CD4-positive, alpha-beta T cell treated with Interleukin-17A for 1 hour (primary cell): ENCODE results near the gene IRF1.

Experiments used
- DNase-seq: peaks from one replicate; pipeline ENCODE4 v3.0.0-alpha.2; 2020

Gene IRF1

DNA sequence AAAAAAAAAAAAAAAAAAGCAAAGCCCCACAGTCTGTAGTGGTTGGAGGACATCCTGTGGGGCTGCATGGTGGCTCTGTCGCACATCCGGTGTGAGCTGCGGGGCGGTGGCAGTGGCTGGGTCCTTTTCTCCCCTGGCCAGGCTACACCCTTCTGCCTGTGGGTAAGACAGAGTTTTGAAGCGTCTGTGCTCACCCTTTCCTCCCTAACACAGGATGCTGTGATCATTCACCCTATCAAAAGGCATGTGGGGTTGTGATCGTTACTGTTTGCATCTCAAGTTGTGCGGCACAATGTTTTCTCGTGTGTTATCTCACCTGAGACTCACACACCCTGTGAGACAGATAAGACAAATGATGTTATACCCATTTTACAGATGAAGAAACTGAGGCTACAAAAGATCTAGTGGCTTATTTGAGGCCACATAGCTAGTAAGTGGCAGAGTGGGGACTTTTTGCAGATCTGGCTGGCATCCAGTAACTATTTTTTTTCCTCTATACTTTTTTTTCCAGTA is 17.5 kb downstream of the IRF1 start:
- DNase-seq = peak; percentile 95

DNA sequence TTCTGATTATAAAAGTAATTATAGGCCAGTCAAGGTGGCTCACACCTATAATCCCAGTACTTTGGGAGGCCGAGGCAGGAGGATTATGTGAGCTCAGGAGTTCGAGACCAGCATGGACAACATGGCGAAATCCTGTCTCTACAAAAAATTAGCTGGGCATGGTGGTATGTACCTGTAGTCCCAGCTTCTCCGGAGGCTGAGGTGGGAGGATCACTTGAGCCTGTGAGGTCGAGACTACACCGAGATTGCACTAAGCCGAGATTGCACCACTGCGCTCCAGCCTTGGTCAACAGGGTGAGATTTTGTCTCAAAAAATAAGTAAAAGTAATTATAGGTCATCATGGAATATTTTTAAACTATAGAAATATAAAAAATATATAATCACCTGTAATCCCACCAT is 18.1 kb downstream of the IRF1 start:
- DNase-seq = peak; percentile 15

DNA sequence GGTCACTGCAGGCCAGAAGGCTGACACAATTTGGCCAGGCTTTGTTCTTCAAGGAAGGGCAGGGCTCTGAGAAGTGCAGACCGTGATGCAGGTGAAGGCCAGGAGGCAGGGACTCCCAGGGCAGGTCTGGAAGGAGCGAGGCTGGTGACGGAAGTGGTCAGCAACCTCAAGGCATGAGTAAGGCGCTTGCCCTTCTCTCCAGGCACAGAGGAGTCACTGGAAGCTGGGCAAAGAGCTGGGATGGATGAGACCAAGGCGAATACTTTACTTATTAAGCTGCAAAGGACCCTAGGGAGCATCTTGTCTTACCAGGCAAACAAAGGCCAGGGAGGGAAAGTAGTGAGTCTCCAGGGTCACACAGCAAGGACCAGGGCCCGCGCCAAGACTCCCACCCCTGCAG is 18.6 kb downstream of the IRF1 start:
- DNase-seq = peak; percentile 27

DNA sequence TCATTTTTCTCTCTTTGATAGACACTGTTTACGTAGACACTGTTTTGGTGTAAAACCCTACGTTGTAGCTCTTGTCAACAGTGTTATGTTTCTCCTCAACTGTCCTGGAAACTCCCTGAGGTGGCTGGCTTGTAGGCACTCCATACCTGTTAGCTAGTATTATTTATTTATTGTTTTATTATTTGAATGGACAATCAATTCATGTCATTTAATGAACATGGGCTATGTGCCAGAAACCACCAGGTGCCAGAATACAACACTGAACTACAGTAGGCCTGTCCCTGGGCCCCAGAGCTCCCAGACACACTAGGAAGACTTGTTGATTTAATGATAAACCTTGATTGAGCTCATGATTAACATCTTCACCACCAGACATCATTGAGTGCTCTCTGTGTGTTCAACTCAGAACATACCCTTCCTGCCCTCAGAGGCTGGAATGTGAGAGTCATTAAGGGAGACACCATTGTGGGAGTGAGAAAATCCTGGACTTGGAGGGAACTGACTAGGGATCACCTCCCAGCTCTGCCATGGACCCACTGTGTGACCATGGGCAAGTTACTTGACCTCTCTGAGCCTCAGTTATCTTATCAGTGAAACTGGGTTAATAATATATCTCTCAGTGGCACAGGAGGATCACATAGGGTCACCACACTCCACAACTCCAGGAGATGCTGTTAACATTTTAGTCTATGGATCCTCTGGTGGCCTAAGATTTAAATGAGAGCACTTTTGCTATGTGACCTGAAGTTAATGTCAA is 19.2 kb downstream of the IRF1 start:
- peak; percentile 57 for DNase-seq

DNA sequence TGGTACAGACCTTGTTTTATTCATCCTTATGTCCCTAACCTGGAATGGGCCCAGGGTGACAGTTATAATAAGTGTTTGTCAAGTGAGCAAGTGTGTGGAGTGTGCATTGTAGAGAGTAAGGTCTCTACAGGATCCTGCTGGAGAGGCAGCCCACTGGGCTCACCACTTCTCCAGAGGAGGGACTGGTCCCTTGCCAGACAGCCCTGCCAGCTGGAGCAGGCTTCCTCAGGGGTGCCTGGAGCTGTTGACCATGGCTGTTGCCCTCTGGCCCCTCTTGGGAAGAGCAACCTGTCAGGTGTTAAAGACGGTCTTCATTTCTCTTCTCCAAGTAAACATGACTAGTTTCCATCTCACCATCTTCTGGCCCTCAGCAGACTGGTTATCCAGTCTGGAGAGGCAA is 20.0 kb downstream of the IRF1 start:
- no peak for DNase-seq

DNA sequence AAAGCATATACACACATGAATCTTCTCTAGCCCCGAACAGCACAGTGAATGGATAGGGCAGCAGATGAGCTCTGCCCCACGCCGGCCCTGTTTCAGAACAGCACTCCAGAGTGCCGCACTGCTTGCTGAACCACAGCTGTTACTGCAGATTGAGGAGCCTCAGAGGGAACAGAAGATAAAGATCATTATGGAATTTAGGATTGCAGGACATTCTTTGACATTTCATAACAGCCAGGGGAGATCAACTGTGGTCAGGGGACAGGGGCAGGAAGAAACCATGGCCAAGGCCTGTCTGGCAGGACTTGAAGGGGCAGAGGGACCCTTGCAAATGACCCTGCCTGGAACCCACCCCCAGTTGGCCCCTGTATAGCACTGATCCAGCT is 20.6 kb downstream of the IRF1 start:
- no peak for DNase-seq

DNA sequence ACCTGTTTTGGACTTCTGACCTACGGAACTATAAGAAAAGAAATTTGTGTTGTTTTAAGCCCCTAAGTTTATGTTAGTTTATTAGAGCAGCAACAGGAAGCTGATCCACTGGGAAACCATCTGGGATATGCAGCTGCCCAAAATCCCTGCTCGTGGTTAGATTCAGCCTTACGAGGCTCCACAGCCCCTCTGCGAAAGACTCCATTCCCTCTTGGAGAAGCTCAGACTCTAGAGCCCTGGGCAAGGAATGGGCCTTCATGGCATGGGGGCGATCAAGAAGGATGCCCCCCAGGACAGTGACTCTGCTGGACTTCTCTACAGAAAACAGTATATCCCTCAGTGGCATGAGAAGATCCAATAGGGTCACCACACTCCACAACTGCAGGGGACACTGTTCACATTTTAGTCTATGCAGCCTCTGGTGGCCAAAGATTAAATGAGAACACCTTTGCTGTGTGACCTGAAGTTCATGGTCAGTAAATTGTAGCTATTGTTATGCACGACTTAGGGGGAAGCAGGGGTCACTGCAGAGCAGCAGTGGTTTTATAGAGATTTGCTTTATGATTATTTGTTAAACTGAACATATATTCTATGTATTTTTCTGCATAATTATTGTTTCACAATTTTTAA is 21.1 kb downstream of the IRF1 start:
- DNase-seq = no peak

DNA sequence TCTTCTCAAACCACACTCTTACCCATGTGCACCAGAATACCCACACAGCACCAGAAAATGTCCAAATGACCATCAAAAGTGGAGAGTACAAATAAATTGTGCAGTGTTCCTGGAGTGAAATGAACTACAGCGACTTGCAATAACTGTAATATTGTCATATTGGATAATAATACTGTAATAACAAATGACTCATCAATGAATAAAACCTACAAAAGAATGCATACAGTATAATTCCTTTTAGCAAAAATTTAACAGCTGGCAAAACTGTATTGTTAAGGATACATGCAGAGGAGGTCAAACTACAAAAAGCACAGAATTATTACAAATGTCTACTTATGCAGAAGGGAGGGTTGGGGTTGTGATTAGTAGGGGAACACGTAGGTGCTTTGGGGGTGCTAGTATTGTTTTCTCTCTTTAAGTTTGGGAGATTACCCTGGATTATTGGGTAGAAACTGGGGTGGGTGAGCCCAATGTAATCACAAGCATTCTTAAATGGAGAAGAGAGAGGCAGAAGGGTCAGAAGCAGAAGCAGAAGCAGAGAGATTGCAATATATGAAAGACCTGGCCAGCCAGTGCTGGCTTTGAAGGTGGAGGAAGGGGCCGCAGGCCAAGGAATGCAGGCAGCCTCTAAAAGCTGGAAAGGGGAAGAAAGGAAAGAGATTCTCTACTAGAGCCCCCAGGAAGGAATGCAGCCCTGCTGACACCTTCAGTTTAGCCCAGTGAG is 21.8 kb downstream of the IRF1 start:
- no peak for DNase-seq

DNA sequence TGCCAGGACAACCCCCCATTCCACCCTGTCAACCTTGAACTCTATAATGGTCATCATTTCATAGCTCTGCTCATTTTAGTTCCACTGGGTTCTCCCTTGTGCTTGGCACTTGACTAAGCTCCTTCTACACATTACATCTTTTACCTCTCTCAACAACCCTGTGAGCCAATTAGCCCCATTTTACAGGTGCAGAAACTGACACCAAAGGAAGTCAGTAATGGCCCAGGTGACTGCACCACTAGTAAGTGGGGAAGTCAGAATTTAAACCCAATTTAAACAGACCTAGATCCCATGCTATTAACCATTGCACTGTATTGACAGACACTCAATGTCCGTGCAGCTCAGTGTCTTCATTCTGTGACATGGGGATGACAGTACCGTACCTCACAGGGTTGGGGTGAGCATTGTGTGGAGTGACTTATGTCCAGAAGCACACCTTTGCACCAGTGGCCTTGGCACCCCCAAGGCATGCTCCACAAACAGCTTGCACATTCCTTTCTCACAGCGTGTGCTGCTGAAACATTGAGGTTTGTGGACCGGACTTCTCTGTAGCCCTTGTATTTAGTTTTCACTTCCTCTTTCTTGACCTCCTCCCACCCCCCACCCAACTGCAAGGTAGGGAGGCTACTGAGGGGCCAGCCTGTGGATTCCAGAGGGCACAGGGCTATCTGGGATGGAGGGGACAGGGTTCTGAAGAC is 23.1 kb downstream of the IRF1 start:
- peak; percentile 44 for DNase-seq

DNA sequence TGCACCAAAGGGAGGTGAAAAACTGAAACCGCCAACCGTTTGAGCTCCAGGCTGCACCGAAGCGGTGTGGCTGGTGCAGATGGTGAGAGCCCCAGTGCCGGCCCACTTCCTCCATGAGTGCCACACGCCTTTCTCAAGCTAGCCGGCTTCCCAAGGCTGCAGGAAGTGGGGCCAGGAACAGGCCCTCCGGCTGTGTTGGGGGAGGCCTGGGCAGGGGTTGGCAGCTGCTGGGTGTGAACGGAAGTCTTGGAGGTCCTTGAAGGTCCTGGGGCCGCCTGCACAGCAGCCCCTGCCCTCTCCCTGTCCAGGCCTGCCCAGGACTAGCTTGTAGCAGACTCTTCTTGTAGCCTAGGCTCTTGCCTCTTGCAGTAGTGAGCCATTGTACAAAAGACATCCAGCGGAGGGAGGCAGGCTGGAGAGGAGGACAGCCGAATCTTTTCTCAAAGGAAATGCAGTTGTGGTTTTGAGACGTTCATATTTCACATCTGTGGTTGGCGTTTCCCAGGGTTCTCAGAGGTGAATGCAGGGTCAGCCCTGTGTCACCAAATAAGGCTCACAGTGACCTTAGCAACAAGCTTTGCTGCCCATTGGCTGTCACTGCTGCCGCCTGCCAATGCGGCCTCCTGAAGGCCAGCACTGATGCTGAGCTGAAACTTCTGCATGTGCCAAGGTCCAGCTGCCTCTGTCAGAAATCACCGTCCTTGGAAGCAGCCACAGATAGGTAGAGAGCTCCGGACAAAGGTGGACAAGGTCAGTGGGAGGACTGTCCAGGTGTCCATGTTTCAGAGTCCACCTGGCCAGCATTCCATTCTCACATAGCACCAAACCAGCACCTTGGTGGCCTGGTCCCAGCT is 23.9 kb downstream of the IRF1 start:
- peak; percentile 88 for DNase-seq

DNA sequence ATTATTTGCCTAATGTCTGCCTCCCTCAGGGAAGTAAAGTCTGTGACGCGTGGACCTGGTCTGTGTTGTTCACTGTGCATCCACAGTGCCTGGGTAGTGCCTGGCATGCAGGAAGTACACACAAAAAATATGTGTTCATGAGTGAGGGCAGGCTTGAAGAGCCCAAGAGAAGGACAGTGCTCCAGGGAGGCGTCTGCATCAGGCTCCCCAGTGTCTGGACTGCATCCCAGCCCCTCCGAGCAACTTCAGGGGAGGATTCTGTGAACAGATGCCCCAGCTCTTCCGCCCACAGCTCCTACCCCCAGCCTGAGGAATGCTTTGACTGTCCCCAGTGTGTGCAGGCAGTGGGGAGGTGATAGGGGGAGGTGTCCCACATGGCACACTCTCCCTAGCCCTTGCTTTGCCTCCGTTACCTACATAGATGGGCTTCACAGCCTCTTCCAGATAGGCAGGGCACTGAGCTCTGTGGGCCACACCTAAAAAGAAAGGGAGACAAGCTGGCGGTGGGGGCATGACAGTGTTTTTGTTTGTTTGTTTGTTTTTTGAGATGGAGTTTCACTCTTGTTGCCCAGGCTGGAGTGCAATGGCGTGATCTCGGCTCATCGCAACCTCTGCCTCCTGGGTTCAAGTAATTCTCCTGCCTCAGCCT is 25.4 kb downstream of the IRF1 start:
- DNase-seq = peak; percentile 27

DNA sequence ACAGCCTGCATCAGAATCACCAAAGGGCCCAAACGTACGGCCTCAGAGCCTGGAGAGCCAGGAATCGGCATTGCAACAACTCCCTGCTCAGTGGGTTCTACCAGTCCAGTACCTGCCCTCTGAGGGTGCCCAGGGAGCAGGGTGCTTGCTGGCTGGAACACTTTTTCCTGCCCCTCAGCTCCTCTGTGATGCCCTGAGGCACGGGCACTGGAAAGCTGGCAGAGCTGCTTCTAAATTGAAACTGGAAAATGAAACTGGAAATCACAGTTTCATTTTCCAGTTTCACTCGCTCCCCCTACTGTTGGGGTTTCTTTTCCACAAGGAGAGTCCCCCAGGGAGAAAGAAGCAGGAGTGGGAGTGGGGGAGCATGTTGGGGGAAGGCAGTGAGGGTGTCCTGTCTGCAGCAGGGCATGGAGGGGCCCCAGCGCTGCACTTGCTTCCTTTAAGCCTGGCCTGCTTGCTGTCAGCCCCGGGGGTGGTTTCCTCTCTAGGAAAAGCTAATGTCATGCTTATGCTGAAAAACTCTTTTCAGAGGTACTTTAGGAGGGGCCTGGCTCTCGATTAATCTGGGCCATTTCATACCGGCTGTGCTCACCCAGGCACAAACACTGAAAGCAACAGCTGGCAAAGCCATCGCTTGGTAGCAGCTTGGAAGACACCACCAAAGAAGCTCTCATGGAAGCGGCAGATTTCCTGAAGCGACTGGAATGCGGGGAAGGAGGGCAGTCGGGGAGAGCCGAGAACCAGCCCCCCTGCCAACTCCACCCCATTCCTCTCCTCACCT is 26.2 kb downstream of the IRF1 start:
- DNase-seq = peak; percentile 52

DNA sequence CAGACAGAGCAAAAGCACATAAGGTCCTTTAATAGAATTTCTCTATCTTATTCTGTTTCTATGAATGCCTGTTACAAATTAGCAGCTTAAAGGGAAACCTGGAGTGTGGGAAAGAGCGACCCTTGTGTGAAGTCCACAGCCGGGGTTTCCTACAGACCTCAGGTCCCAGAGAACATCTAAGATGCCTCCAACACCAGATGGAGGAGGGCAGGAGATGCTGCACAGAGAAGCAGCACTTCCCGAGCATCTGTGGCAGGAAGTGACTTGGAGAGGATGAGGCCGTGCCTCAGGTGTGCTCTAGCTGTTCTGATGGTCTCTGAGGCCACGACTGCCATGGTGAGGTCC is 26.8 kb downstream of the IRF1 start:
- DNase-seq = peak; percentile 28

DNA sequence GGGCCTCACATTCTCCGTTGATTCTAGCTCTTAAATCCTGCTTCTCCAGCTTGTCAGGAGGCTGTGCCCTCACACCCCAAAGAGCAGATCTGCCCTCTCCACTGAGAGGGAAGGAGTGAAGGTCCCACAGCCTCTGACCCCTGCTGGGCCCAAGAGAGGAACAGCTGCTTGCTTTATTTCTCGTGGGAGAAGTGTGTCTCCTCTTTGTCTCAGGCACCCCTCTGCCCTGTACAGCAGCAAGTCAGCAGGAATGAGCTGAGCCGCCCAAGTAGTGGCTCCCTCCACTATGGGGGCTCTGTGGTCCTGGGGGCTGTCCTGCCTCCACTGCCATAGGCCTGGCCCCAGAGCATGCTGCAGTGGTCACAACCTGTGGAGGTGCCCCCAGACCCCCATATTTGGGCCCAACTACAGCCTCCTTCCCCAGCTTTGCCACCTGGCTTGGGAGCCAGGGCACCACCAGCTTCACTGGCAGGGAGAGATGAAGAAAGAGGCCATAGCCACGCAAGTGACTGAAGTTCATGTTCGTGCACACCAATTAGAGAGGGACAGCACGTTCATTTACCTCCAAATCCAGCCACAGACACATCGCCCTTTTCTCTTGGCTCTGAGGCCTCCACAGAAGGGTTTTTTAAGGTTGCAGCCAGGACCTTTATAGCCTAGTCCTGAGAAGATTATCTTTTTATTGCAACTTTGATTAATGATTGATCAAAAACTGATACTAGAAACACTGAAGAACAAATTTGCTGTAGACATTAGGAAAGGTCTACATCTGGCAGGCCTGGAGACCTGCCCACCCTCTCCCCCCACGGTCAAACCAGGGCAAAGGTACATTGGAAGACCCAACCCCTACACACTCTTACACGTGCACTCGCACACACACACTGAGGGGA is 27.5 kb downstream of the IRF1 start:
- DNase-seq = no peak

DNA sequence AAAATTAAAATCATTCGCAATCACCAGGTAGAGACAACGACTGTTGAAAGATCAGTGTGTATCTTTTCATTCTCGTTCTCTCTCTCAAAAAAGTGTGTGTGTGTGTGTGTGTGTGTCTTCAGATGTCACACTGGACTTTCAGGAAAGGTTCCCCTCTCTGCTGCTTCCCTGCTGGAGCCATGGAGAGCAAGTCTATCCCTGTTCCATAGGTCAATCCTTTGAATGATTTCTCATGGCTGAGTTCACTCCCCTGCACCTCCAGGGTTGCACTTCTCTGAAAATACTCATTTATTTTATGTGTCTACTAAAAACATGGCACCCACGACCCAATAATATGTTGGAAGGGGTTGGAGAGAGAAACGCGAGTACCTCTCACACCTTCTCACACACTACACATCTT is 28.2 kb downstream of the IRF1 start:
- DNase-seq = no peak

DNA sequence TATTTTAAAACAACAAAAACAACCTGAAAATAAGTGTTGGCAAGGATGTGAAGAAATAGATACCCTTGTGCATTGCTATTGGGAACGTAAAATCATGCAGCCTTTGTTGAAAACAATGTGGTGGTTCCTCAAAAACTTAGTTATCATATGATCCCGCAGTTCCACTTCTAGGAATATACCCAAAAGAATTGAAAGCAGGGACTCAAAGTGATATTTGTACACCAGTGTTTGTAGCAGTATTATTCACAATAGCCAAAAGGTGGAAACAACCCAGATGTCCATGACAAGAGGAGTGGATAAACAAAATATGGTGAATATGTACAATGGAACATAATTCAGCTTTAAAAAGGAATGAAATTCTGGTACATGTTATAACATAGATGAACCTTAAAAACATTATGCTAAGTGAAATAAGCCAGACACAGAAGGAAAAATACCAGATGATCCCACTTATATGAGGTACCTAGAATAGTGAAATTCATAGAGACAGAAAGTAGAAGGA is 29.0 kb downstream of the IRF1 start:
- no peak for DNase-seq

DNA sequence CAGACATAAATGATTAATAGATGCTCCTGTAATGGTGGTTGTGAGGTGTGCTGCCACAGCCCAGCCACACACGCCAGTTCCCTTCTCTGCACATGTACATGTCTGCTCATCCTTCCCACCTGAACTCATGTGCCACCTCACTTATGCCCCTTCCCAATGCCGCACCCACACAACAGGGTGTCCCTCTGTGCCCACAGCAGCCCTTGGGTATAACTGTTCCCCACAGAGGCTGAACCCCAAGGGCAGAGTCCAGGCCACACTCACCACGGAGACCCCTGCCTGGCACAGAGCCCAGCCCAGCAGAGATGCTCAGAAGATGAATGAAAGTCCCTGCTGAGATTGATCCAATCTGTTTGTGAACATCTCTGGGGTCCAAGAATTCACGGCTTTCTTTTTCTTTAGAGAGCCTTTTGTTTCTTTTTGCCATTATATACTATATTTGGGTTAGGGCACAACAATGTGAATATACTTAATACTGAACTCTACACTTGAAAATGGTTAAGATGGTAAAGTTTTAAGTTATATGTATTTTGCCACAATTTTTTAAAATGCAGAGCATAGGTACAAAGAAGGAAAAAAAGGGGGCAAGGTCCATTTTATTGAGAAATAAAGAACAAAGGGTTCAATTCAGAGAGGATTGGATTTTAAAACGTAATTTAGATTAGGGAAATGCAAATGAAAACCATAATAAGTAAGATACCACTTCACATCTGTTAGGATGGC is 29.6 kb downstream of the IRF1 start:
- DNase-seq = no peak

DNA sequence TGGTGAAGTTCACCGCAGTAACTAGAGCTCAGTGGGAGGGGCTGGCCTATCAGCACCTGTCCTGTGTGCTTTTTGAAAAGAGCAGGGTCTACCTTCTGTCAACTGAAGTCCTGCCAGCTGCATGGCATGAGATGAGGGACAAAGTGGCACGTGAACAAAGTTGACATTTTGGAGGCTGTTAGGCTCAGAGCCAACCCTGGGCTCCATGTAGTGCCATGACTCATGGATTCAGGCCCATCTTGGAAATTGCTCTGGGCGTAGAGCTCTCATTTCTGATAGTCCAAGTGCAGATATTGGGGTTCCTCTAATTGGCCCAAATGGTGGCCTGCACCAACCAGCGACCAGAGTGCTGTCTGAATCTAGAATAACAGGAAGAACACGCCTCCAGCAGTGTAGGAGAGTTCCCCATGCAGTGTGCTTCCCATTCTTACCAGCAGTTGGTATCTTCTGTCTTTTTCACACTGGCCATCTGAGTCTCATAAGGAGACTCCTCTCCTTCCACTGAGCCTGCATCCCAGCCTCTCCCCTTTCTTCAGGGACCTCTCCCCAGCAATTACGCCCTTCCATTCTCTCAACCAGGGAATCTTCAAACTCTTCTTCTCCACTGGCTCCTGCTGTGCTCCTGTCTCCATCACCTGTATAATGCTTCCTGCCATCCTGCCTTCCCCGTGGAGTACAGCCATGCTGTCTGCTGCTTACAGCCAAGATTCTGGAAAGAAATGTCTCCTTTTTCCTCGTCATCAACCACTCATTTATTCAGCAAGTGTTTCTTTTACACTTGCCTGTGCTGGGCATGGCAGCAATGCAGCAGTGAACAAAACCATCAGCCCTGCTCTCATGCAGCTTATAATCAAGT is 30.4 kb downstream of the IRF1 start:
- no peak for DNase-seq
